GM12874 (cell line): Measurements from ENCODE around the gene TALDO1.

Experiments used
- CTCF ChIP-seq: IDR thresholded peaks from 2 replicates; pipeline ENCODE4 v1.5.1; 2011; ENCODE audit warnings: low read depth, mild to moderate bottlenecking, control low read depth, low read length, moderate library complexity; ENCODE audit not compliant: insufficient read depth

Gene TALDO1

GRCh38 chr11:783581-784015, 36.3 kb downstream of the TALDO1 start:
- peak; percentile 66 for TF ChIP-seq CTCF

- TF ChIP-seq CTCF: no peak
Measured at GRCh38 chr11:786235-787083, 39.2 kb downstream of the TALDO1 start.

- TF ChIP-seq CTCF: no peak
Measured at GRCh38 chr11:787084-787675, 39.9 kb downstream of the TALDO1 start.

GRCh38 chr11:788009-788640, 40.9 kb downstream of the TALDO1 start:
- TF ChIP-seq CTCF: 0 out of 2 replicates have a peak, but pooled peaks have one; percentile 12

- no peak for TF ChIP-seq CTCF
Measured at GRCh38 chr11:788953-789940, 42.0 kb downstream of the TALDO1 start.

GRCh38 chr11:789943-790342, 42.7 kb downstream of the TALDO1 start, which contains the start of gene CEND1:
Gene CEND1 (minus strand): TSS chr11:790090. CDS start chr11:788576, 1,514 bp downstream.
- TF ChIP-seq CTCF: no peak
